ENCODE measurements around the gene DNAH14. TPM values are rescaled to one million over a fixed set of nuclear protein-coding genes. Genes with fewer than 3 reads are reported as not detected.
"Not testable (repeated sequence)": the region's sequence is repeated elsewhere in the genome, so short reads cannot be mapped to it uniquely, and the experiment has no call there.

The DNAH14 gene
- total RNA-seq, 2 donors from 2014 or later = 7.5 to 9.6 TPM

GRCh38 chr1:224922404-224923164 lies 6.9 kb upstream of the DNAH14 start:
- intact Hi-C loops (cut with DNase I) = loop anchor here (5.0 to 10.0 kb wide), 3 partner anchors 68 to 410 kb away; no protein-coding TSS in a partner anchor
- Histone ChIP-seq H3K27ac (no peak overlapping the region), H3K36me3 (no peaks in the 10 kb centered on the region), H3K27me3 (no peaks in the 10 kb centered on the region), H3K9ac (ENCODE audit: low read depth in 2 of 2, low read length in 2 of 2) (no peak overlapping the region), H3K4me1 (no peaks in the 10 kb centered on the region), H3K4me3 (no peak overlapping the region), H3K9me3 (no peaks in the 10 kb centered on the region)
- peak; percentile 57 for TF ChIP-seq CTCF (IDR thresholded peaks at IDR 0.05)
- no peak for DNase-seq

GRCh38 chr1:224923726-224924125 lies 5.7 kb upstream of the DNAH14 start:
- H3K9ac ChIP-seq (ENCODE audit: low read depth in 2 of 2, low read length in 2 of 2) = no peak overlapping the region
- H3K27ac ChIP-seq = no peak overlapping the region
- no peak for TF ChIP-seq CTCF (IDR thresholded peaks at IDR 0.05)
- intact Hi-C loops (cut with DNase I) = loop anchor here (5.0 to 10.0 kb wide), 3 partner anchors 69 to 411 kb away; no protein-coding TSS in a partner anchor
- H3K9me3 ChIP-seq = no peaks in the 10 kb centered on the region
- no peaks in the 10 kb centered on the region for H3K4me1 ChIP-seq
- no peak for DNase-seq
- H3K36me3 ChIP-seq = no peaks in the 10 kb centered on the region
- H3K27me3 ChIP-seq = no peaks in the 10 kb centered on the region
- no peak overlapping the region for H3K4me3 ChIP-seq

GRCh38 chr1:224927631-224928030 lies 1.8 kb upstream of the DNAH14 start:
- not testable (repeated sequence) for H3K9ac ChIP-seq (ENCODE audit: low read depth in 2 of 2, low read length in 2 of 2); H3K4me3 ChIP-seq; H3K9me3 ChIP-seq; H3K36me3 ChIP-seq; H3K27me3 ChIP-seq; DNase-seq; H3K4me1 ChIP-seq; H3K27ac ChIP-seq
- intact Hi-C loops (cut with DNase I) = loop anchor here (10.0 kb wide), 1 partner anchor 73 kb away; no protein-coding TSS in a partner anchor

- Histone ChIP-seq H3K9ac (ENCODE audit: low read depth in 2 of 2, low read length in 2 of 2) (peak overlapping the region in 1 of 2 donors; percentile 51), H3K4me1 (no peaks in the 10 kb centered on the region), H3K27me3 (no peaks in the 10 kb centered on the region), H3K9me3 (no peaks in the 10 kb centered on the region), H3K27ac (peak overlapping the region; percentile 60), H3K4me3 (peak overlapping the region; percentile 56), H3K36me3 (no peaks in the 10 kb centered on the region)
- DNase-seq = no peak
- intact Hi-C loops (cut with DNase I) = loop anchor here (10.0 kb wide), 1 partner anchor 74 kb away; no protein-coding TSS in a partner anchor
- TF ChIP-seq CTCF (IDR thresholded peaks at IDR 0.05) = no peak
These were observed 569 bp upstream of the DNAH14 start for GRCh38 chr1:224928906-224929305.

GRCh38 chr1:224931605-224932004 lies 2.1 kb downstream of the DNAH14 start:
- Histone ChIP-seq H3K9ac (ENCODE audit: low read depth in 2 of 2, low read length in 2 of 2) (no peak overlapping the region), H3K36me3 (no peaks in the 10 kb centered on the region), H3K4me3 (no peak overlapping the region), H3K27ac (no peak overlapping the region), H3K9me3 (no peaks in the 10 kb centered on the region), H3K27me3 (no peaks in the 10 kb centered on the region), H3K4me1 (no peaks in the 10 kb centered on the region)
- intact Hi-C loops (cut with DNase I) = no loop called here
- no peak for DNase-seq
- no peak for TF ChIP-seq CTCF (IDR thresholded peaks at IDR 0.05)

- no peaks in the 10 kb centered on the region for H3K4me1 ChIP-seq
- H3K9ac ChIP-seq (ENCODE audit: low read depth in 2 of 2, low read length in 2 of 2) = no peak overlapping the region
These were observed 3.3 kb downstream of the DNAH14 start for GRCh38 chr1:224932607-224933249.

More at GRCh38 chr1:224932607-224933249, 3.3 kb downstream of the DNAH14 start:
- TF ChIP-seq CTCF (IDR thresholded peaks at IDR 0.05) = no peak
- Histone ChIP-seq H3K27ac (no peak overlapping the region), H3K27me3 (no peaks in the 10 kb centered on the region), H3K9me3 (no peaks in the 10 kb centered on the region), H3K4me3 (no peak overlapping the region), H3K36me3 (no peaks in the 10 kb centered on the region)
- no peak for DNase-seq
- intact Hi-C loops (cut with DNase I) = no loop called here
